Measurements from ENCODE around the gene MYCT1.

The MYCT1 gene

GRCh38 chr6:152745509-152746171, 47.9 kb downstream of the MYCT1 start:
- POLR2A ChIA-PET: no interaction called here
- Histone ChIP-seq H3K36me3 (ENCODE audit: control insufficient read depth in 2 of 2, insufficient read depth in 1 of 2, low read length in 2 of 2) (no peaks in the 10 kb centered on the region), H3K9me3 (ENCODE audit: control insufficient read depth, insufficient read depth, low read depth, low read length) (no peaks in the 10 kb centered on the region), H3K27ac (ENCODE audit: extremely low read depth, low read depth, low read length) (no peak overlapping the region), H3K4me3 (ENCODE audit: low read depth, low read length) (no peak overlapping the region), H3K4me1 (ENCODE audit: control insufficient read depth, insufficient read depth, low read length) (no peaks in the 10 kb centered on the region)
- CTCF ChIA-PET: interaction anchor here (0.8 kb wide), 1 partner anchor 18 kb away, joined by 4 read pairs; no protein-coding TSS in a partner anchor
- TF ChIP-seq ZNF654 (tag by site-specific recombination; IDR thresholded peaks at IDR 0.05; ENCODE audit: low read depth) (no peak), ZFP37 (tag by site-specific recombination; IDR thresholded peaks at IDR 0.05) (no peak), ZNF843 (tag by site-specific recombination; IDR thresholded peaks at IDR 0.05) (no peak), ZNF544 (tag by site-specific recombination; IDR thresholded peaks at IDR 0.05) (no peak), ZNF596 (tag by site-specific recombination; IDR thresholded peaks at IDR 0.05) (no peak), ZNF16 (tag by site-specific recombination; IDR thresholded peaks at IDR 0.05; ENCODE audit: low read depth) (no peak), ZNF560 (tag by site-specific recombination; IDR thresholded peaks at IDR 0.05; ENCODE audit: borderline replicate concordance) (no peak), BCL11A (tag by site-specific recombination; IDR thresholded peaks at IDR 0.05; ENCODE audit: low read depth) (no peak), ZNF549 (tag by site-specific recombination; IDR thresholded peaks at IDR 0.05) (no peak), ZNF529 (tag by site-specific recombination; IDR thresholded peaks at IDR 0.05; ENCODE audit: insufficient replicate concordance) (no peak), ZBTB49 (tag by site-specific recombination; IDR thresholded peaks at IDR 0.05; ENCODE audit: low read depth) (no peak), SP7 (tag by site-specific recombination; IDR thresholded peaks at IDR 0.05) (no peak), ZNF677 (tag by site-specific recombination; IDR thresholded peaks at IDR 0.05) (no peak), PRDM10 (tag by site-specific recombination; IDR thresholded peaks at IDR 0.05) (no peak)

GRCh38 chr6:152746172-152746553, 48.5 kb downstream of the MYCT1 start:
- H3K4me3 ChIP-seq (ENCODE audit: low read depth, low read length): no peak overlapping the region
- no peaks in the 10 kb centered on the region for H3K4me1 ChIP-seq (ENCODE audit: control insufficient read depth, insufficient read depth, low read length)
- H3K9me3 ChIP-seq (ENCODE audit: control insufficient read depth, insufficient read depth, low read depth, low read length): no peaks in the 10 kb centered on the region
- H3K27ac ChIP-seq (ENCODE audit: extremely low read depth, low read depth, low read length): no peak overlapping the region
- ChIA-PET POLR2A (no interaction called here), CTCF (no interaction called here)
- TF ChIP-seq KLF16 (tag by site-specific recombination; IDR thresholded peaks at IDR 0.05) (no peak), ZNF138 (tag by site-specific recombination; IDR thresholded peaks at IDR 0.05; ENCODE audit: borderline replicate concordance) (no peak), SALL2 (tag by site-specific recombination; IDR thresholded peaks at IDR 0.05; ENCODE audit: borderline replicate concordance) (no peak), ZNF433 (tag by site-specific recombination; IDR thresholded peaks at IDR 0.05; ENCODE audit: low read depth) (no peak), SP7 (tag by site-specific recombination; IDR thresholded peaks at IDR 0.05) (no peak), KLF8 (tag by site-specific recombination; IDR thresholded peaks at IDR 0.05) (no peak), ZBTB1 (tag by site-specific recombination; IDR thresholded peaks at IDR 0.05) (no peak), ZNF621 (tag by site-specific recombination; IDR thresholded peaks at IDR 0.05) (no peak), ZNF704 (tag by site-specific recombination; IDR thresholded peaks at IDR 0.05) (no peak), ZNF623 (tag by site-specific recombination; IDR thresholded peaks at IDR 0.05) (no peak), ZNF521 (tag by site-specific recombination; IDR thresholded peaks at IDR 0.05) (no peak), ZNF202 (tag by site-specific recombination; IDR thresholded peaks at IDR 0.05; ENCODE audit: borderline replicate concordance) (no peak), REPIN1 (tag by site-specific recombination; IDR thresholded peaks at IDR 0.05; ENCODE audit: low read depth) (no peak), MZF1 (tag by site-specific recombination; IDR thresholded peaks at IDR 0.05; ENCODE audit: borderline replicate concordance) (no peak), ZBTB8A (tag by site-specific recombination; IDR thresholded peaks at IDR 0.05) (no peak), ZNF214 (tag by site-specific recombination; IDR thresholded peaks at IDR 0.05; ENCODE audit: borderline replicate concordance) (no peak), ZNF155 (tag by site-specific recombination; IDR thresholded peaks at IDR 0.05) (no peak)
- no peaks in the 10 kb centered on the region for H3K36me3 ChIP-seq (ENCODE audit: control insufficient read depth in 2 of 2, insufficient read depth in 1 of 2, low read length in 2 of 2)

All from HEK293 (cell line).